NCI-H1092 treated with DMSO at 0.1 percent for 48 hours (cell line): ENCODE measurements around the gene SPDEF.
A peak's percentile ranks its signal among the peaks of the same experiment; 100 is the strongest.

Experiments
- DNase-seq: peaks from one replicate; lab custom pipeline; 2025; lab: John Stamatoyannopoulos, UW

SPDEF gene

DNA sequence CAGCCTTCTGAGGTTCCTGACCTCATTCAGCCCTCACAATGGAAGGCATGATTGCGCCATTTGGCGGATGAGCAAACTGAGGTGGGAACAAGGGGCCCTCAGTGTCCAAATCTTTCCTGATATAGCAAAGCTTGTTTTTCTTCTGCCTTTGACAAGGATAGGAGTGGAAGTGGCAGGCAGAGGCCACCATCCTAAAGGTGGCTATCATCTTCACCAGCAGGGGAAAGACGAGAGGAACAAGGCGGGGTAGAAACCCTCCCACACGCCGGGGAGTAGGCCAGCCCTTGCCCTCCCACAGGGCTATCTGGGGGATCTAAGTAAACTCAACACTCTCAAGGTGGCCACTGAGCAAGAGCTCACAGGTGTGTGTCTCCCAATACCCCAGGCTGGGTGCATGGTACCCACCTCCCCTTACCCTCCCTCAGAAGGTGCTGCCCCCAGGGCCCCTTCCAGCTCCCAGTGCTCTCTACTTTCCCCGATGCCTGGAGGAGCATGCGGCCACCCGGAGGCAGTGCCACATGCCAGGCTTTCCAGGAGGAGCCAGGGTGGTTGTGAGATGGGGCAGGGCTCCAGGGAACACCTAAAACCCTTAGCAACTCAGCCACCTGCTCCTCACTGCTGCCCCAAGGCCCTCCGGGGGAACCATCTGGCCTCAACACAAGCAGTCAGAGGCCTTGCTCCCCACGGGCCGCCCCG lies 11.2 kb downstream of the SPDEF start:
- peak; percentile 33 for DNase-seq

DNA sequence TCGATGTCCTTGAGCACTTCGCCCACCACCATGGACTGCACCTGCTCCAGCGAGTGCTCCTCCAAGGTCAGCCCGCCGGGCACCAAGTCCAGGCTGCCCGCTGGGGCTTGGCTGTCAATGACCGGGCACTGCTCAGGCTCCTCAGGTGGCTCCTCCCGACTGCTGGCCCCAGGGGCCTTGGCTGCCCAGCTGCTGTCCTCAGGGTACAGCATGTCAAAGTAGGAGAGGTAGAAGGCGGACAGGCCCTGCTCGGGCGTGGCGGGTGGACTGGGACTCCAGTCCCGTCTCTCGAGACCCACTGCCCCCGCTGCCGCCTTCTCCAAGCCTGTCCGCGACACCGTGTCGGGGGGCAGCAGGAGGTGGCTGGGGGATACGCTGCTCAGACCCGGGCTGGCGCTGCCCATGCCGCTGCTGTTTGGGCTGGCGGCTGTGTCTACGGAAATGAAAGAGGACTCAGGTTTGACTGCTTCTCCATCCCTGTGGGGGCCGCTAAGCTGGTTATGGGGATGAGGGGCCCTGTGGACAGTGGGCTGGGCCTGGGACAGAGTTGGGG lies 12.0 kb downstream of the SPDEF start:
- no peak for DNase-seq

DNA sequence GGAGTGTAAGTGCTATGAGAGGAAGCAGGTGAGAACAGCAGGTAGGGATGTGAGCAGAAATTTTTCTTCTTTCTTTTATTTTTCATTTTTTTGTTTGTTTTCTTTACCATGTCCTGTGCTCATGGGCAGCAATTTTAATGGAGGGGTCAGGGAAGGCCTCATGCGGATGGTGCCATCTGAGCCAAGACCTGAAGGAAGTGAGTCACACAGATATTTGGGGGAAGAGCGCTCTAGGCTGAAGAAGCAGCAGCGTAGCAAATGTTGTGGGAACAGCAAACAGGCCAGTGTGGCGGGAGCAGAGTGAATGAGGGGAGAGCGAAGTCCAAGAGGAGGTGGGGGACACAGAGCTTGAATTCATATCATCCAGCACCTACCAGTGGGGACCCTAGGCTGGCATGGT lies 12.7 kb downstream of the SPDEF start:
- no peak for DNase-seq

DNA sequence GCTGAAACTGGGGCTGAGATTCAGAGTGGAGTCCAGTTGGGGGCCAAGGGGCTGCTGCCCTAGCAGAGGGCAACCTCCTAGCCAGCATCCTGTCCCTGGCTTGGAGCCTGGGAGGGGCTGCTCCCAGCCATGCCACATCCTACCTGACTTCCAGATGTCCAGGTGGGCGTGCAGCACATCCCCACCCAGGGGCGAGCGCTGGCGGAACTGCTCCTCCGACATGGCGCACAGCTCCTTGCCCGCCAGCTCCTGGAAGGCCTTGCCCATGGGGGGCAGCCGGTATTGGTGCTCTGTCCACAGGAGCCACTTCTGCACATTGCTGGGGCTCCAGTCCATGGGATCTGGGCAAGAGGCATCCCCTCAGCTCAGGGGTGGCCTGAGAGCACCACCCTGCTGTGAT lies 15.3 kb downstream of the SPDEF start:
- DNase-seq = no peak

DNA sequence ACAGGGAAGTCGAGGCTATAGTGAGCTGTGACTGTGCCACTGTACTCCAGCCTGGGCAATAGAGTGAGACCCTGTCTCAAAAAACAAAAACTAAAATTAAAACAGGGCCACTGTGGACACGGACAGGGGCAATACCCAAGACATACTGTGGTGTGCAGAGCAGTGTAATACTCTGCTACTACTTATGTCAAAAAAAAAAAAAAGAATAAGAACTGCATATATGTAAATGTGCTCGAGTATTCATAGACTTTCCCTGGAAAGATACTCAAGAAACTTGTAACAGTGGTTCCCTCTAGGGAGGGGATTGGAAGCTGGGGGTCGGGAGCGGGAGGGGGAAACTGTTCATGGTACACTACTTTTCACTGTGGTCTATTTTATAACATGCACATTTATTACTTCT lies 15.9 kb downstream of the SPDEF start:
- no peak for DNase-seq

DNA sequence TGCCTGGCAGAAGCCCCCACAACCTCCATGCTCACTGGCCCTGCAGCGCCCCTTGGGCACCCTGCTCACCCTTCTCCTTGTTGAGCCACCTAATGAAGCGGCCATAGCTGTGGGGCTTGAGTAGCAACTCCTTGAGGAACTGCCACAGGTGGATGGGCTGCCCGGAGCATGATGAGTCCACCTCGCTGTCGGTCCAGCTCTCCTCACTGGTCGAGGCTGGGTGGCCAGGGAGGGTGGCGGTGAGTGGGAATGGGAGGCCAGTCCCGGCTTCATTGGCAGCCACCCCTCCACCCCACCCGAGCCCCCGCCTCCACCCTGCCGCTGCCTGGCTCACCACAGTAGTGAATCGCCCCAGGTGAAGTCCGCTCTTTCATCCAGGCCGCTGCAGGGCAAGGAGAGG lies 16.9 kb downstream of the SPDEF start:
- DNase-seq = no peak

DNA sequence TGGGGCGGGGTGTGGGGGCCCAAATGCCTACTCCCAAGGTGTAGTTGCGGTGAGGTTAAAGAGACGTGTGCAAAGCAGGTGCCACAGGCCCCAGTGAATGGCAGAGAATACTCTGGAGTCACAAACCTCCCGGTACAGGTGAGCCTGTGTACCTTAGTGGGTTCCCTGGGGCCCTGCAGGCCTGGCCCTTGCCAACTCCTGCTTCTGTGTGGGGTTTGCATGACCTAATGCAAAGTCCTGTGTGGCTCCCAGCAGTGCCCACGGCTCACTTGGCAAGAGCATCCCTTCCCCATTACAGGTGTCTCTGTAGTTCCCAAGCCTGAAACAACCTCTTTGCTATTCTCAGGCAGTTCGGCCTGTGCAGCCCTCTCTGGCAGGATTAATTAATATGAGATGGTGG lies 17.5 kb downstream of the SPDEF start:
- DNase-seq = no peak

DNA sequence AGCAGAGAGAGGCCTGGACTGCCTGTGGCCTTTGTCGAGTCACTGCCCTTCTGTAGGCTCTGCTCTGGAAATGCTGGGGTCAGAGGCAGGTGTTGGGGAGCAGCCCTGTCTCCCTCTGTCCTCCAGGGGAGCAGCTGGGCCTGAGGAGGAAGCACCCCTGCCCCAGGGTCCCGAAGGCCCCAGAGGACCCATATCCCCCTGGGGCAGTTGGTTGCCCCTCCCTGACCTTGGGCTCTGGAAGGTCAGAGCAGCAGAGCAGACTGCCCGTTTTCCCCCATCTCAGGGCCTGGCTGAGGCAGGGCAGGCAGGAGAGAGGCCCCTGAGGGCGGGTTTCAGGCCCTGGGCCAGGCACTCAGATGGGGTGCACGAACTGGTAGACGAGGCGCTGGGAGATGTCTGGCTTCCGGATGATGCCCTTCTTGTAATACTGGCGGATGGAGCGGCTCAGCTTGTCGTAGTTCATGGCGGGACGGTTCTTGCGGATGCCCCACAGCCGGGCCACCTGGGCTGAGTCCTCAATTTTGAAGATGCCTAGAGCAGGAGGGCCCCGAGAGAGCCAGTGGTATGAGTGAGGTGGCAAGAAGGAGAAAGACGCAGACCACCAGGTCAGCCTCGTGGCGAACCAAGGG lies 18.1 kb downstream of the SPDEF start:
- no peak for DNase-seq

DNA sequence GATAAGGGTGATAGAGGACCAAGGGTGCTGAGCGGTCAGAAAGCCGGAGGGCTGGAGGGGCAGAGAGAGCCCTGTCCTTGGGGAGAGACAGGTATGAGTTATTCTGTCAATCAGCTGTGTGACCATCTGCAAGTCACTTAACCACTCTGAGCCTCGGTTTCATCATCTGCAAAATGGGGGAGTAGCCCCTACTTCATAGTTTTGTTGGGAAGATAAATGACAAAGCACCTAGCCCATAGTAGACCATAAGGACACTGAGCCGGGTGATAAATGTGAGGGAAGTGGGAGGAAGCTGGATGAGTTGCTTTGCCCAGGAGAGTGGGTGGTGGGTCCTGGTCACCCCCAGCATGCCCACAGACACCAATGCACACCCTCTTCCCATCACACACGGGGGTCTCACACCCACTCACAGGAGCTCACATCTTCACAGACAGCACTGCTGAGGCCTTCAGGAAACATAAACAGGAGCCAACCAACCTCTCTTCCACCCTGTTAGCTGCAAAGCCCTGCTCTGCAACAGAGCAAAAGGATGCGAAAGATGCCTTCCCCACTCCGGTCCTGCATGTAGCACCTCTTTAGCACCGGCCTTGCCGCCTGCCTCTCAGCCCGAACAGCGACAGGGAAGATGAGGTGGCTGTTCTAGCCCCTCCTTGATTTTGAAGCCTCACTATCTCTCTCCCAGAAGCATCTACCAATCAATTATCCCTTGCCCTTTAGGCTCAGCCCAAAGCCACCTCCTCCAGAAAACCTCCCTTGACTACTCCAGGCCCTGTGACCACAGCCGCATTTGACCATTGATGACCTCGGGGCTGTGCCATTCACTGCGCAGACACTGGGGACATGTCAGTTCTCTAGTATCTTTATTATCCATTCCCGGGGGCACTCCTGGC lies 18.9 kb downstream of the SPDEF start:
- no peak for DNase-seq

DNA sequence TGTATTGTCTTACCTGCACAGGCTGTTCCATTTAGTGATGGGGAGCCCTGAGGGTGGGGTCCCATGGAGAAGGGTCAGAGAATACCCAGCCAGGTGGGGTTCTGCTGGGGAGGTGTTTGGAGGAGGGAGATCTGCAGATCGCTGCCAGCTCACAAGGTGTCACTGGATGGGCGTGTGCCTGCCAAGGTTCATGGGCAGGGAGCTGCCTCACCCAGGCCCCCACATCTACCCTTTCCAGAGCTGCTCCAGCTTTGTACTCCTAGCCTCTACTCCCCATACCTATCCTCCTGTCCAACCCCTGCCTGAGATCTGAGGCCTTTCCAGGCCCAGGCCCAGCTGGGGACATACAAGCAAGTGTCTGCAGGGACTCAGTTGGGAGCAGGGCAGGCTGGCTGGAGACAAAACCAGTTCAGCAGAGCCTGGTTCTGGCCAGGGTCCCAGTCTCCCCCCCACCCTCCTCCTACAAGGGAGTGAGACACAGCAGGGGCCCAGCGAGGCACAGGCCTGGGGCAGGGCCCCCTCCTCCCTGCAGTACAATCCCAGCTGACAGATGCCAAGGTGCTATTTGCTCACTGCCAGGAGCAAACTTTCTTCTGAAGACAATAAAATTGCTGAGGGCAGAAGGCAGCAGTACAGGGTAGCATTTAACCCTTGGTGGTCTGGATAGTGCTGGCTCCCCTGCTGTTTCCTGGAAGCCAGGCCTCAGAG lies 19.7 kb downstream of the SPDEF start:
- DNase-seq = peak; percentile 76

DNA sequence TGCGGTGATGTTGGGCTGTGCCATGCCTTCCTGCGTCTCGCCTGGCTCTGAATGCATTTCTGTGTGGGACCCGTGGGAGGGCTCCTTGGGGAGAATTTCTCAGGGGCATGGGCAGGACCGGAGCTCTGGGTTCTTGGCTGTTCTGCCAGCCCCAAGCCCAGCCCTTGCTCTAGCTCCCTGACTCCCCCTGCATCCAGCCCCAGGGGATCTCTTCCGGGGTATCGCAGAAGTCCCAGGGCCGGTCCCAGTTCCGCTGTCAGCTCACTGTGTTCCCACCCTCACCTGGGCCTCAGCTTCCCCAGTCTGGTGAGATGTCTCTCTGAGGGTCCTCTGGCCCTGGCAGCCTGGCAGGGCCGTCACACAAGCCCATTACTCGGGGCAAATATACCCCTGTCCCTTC lies 20.5 kb downstream of the SPDEF start:
- no peak for DNase-seq

DNA sequence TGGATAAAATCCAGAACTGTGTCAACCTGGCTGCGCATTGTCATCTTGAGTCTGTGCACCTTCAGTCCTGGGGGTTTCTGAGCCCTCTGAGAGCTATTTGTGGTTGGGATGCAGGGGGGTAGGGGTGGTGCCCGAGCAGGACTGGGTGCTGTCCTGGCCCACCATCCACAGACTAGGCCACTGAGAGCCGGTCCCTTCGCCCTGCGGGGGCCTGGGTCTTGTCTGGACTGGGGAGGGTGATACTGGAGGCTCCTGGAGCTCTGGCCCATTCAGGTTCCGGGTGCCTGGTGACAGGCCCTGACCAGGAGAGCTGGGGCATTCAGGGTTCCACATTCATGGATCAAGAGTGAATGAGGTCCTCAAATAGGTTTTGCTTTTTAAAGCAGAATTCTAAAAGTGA lies 20.9 kb downstream of the SPDEF start:
- no peak for DNase-seq

DNA sequence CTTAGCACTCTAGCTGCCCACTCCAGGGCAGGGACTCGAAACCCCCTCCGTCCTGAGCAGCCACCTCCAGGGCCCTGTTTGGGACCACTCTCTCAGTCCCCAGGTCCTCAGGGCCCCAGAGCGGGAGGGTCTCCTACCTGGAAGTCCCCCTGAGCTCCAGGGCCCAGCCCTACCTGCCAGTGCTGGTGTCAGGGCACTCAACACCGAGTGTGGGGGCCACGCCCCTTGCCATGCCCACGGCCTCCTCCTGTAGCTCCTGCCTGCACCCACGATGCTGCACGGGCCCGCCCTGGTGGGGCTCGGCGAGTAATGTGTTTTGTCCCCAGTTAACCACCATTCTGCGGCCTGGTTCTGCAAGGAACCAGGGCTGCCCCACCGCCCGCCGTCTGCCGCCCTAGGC lies 21.5 kb downstream of the SPDEF start:
- DNase-seq = no peak

DNA sequence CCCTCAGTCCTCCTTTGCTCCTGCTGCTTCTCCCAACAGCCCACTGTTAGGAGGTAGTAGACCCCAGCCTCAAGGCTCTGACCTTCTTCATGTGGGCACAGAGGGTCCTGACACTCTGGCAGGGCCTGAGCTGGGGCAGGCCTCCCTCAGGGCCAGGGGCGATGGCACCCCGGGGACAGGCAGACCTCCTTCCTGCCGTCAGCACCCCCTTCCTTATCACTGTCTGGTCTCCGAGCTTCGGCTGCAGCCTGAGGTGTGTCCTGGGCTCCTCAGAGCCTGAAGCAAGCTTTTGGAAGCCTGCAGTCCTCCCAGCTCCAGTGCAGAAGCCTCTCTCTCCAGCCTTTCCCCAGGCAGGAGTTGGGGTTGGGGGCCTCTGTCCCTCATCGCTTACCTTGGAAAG lies 22.0 kb downstream of the SPDEF start:
- no peak for DNase-seq

DNA sequence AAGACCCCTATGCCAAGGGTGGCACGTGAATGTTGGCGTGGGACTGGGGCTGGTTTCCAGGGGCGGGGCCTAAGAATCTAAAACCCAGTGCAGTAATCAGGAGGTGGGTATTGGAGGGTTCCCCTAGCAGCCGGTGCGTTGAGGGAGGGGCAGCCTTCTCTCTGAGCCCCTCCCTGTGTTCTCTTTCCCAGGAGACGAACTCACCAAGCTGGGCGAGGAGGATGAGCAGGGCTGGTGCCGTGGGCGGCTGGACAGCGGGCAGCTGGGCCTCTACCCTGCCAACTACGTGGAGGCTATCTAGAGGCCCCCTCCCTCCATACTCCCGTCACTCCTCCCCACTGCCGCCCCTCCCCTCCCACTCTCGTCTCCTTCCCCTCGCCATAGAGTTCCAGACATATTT lies 23.9 kb downstream of the SPDEF start:
- no peak for DNase-seq

DNA sequence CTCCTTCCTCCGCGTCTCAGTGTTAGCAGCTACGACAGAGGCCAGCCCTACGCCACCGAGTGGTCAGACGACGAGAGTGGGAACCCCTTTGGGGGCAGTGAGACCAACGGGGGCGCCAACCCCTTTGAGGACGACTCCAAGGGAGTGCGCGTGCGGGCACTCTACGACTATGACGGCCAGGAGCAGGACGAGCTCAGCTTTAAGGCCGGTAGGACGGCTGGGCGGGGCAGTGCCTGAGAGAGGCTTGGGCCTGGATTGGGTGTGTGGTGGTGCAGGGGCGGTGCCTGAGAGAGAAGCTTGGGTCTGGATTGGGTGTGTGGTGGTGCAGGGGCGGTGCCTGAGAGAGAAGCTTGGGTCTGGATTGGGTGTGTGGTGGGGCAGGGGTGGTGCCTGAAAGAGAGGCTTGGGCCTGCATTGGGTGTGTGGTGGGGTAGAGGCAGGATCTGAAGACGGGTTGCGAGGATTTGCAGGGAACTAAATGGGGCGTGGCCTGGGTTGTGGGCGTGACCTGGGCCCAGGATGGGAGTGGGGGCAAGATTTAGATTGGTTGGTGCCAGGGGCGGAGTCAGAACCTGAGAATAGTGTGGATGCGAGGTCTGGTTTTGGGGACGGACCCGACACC lies 24.4 kb downstream of the SPDEF start:
- no peak for DNase-seq

DNA sequence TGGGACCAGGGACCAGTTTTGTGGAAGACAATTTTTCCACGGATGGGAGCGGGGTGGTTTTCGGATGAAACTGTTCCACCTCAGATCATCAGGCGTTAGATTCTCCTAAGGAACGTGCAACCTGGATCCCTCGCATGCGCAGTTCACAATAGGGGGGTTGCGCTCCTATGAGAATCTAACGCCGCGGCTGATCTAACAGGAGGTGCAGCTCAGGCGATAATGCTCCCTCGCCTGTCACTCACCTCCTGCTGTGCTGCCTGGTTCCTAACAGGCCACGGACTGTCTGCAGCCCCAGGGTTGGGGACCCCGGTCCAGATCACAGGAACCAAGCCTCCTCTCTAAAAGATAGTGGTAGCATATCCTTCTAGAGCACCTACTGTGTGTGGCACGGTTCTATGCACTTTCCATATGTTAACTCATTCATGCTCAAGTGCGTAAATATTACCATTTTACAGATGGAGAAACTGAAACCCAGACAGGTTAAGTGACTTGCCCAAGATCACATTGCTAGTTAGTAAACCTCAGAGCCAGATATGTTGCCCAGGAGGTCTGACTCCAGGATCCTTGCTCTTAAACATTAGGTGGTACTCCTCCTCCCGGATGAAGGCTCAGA lies 25.3 kb downstream of the SPDEF start:
- DNase-seq = no peak

DNA sequence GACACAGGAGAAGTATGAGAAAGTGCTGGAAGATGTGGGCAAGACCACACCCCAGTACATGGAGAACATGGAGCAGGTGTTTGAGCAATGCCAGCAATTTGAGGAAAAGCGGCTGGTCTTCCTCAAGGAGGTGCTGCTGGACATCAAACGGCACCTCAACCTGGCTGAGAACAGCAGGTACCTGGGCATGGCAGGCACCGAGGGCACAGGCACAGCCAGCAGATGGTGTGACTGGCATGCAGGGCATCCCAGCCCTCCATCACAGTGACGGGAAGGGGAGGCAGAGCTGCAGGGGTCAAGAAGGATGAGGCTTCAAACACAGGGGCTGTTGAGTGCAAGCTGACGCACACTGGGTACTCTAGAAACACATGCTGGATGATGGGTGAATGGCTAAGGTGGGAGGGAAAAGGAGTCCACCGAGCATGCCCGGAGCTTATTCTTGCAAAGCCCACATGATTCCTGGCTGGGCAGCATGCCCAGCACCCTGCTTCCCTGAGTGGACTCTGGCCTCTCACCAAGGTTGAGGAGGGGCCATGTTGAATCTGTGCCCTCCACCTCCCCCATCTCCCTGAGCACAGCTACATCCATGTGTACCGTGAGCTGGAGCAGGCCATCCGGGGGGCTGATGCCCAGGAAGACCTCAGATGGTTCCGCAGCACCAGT lies 26.3 kb downstream of the SPDEF start:
- peak; percentile 90 for DNase-seq

DNA sequence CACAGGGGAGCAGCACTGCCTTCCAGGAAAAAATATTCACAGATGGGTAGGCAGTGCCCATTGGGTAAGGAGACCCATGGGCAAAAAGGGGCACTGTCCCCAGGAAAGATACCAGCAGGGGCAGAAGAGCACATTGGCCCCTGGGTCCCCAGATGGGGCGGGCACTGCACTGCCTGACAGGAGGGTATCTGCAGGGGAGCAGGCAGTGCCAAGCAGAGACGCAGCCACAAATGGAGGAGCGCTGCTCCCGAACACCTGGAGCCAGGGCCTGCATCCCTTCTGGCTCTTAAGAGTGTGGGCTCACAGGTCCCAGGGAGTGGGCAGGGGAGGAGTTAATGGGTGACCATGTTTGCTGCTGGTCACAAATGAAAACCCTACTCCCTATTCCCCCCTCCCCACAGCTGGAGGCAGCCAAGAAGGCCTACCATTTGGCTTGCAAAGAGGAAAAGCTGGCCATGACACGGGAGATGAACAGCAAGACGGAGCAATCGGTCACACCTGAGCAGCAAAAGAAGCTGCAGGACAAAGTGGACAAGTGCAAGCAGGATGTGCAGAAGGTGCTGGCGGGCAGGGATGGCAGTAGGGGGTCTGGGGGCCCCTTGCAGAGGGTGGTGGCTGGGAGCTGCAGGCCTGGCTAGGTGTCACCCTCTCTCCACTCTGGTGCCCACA lies 27.0 kb downstream of the SPDEF start:
- no peak for DNase-seq
